ENCODE data around the gene MAP4K4. TPM values are rescaled to one million over a fixed set of nuclear protein-coding genes. Genes with fewer than 3 reads are reported as not detected.

The MAP4K4 gene
- total and polyA plus RNA-seq, 2 of the 13 experiments (the other 11 are each of a cell fraction or from before 2014, with no cell fraction given), result 105 to 264 TPM

DNA sequence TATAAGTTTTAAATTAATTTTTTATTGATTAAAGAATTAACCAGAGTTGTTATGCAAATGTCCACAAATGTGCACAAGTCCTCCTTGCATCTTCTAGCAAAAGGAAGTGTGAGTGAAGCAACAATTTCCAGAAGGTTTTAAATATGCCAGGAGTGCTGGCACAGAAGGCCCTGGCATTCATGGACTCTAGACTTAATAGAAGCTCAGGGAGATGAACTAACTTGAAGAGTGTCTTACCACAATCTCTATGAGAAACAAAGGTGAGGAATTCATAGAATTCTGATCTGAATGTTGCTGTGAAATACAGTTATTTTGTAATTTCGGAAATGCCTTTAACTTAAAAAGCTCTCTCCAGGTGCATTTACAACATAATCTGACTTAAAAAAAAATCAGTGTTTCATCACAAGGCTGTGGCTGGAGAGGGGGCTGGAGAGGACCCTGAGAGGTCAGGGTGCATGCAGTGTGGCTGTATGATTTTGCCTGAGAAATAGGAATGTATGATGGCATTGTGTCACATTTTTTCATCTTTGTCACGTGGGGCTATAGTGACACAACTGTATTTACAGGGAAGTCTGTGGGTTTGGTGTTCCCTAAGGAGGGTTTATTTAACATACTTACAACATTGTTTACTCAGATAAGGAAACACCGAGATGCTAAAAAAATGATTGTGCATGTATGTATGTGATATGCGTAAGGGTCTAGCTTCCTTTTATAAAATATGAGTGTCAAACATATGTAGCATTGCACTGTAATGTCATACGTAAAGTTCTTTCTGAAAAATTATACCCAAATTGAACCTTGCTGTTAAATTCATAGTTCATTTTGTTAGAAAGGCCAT is 66.2 kb downstream of the MAP4K4 start (continued):
- TF ChIP-seq, protein P1, sequence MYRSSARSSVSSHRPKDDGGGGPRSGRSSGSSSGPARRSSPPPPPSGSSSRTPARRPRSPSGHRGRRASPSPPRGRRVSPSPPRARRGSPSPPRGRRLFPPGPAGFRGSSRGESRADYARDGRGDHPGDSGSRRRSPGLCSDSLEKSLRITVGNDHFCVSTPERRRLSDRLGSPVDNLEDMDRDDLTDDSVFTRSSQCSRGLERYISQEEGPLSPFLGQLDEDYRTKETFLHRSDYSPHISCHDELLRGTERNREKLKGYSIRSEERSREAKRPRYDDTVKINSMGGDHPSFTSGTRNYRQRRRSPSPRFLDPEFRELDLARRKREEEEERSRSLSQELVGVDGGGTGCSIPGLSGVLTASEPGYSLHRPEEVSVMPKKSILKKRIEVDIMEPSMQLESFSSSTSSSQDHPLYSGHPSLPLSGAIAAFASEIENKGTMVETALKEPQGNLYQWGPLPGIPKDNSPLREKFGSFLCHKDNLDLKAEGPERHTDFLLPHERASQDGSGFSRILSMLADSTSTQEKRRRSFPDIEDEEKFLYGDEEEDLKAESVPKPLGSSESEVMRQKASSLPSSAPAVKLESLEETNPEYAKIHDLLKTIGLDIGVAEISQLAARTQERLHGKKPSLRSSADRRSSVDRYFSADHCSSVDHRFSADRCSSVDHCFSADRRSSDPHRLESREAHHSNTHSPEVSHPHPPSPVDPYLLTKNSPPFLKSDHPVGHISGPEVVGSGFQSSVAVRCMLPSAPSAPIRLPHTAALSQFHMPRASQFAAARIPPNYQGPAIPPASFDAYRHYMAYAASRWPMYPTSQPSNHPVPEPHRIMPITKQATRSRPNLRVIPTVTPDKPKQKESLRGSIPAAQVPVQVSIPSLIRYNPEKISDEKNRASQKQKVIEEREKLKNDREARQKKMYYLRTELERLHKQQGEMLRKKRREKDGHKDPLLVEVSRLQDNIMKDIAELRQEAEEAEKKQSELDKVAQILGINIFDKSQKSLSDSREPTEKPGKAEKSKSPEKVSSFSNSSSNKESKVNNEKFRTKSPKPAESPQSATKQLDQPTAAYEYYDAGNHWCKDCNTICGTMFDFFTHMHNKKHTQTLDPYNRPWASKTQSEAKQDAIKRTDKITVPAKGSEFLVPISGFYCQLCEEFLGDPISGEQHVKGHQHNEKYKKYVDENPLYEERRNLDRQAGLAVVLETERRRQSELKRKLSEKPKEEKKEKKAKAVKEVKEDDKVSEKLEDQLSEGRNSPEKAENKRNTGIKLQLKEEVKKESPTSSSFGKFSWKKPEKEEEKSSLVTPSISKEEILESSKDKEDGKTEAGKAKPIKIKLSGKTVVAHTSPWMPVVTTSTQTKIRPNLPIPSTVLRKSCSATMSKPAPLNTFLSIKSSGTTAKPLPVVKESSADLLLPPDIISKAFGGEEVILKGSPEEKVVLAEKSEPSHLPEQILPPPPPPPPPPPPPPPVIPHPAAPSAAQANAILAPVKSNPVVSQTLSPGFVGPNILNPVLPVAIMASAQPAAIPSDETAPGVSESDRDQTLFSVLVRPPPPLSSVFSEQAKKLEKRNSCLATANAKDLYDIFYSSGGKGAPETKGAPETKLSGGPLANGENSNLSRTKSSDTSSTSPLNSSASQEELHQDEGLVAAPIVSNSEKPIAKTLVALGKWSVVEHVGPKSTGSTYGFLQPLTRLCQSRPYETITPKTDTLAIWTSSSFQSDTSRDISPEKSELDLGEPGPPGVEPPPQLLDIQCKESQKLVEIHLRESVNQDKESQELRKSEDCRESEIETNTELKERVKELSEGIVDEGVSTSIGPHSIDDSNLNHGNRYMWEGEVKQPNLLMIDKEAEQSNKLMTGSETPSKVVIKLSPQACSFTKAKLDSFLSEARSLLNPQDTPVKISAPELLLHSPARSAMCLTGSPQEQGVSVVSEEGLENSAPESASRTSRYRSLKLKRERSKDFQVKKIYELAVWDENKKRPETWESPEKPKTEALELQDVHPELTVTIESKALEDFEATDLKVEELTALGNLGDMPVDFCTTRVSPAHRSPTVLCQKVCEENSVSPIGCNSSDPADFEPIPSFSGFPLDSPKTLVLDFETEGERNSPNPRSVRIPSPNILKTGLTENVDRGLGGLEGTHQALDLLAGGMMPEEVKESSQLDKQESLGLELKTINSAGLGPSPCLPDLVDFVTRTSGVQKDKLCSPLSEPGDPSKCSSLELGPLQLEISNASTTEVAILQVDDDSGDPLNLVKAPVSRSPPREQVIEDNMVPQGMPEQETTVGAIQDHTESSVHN (CRISPR knock-in tag; IDR thresholded peaks at IDR 0.05), result no peak
- TF ChIP-seq SRSF1 (optimal IDR thresholded peaks at IDR 0.05; ENCODE audit: low read depth, low read length) (no peak), ZNF558 (CRISPR knock-in tag; IDR thresholded peaks at IDR 0.05; ENCODE audit: borderline replicate concordance) (no peak), KAT2B (IDR thresholded peaks at IDR 0.05; ENCODE audit: borderline replicate concordance, low read depth, low read length) (no peak)
- TF ChIP-seq, protein P2, sequence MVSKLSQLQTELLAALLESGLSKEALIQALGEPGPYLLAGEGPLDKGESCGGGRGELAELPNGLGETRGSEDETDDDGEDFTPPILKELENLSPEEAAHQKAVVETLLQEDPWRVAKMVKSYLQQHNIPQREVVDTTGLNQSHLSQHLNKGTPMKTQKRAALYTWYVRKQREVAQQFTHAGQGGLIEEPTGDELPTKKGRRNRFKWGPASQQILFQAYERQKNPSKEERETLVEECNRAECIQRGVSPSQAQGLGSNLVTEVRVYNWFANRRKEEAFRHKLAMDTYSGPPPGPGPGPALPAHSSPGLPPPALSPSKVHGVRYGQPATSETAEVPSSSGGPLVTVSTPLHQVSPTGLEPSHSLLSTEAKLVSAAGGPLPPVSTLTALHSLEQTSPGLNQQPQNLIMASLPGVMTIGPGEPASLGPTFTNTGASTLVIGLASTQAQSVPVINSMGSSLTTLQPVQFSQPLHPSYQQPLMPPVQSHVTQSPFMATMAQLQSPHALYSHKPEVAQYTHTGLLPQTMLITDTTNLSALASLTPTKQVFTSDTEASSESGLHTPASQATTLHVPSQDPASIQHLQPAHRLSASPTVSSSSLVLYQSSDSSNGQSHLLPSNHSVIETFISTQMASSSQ (IDR thresholded peaks at IDR 0.05; ENCODE audit: low read depth), result peak; percentile 69
- TF ChIP-seq, protein P2 (CRISPR knock-in tag; IDR thresholded peaks at IDR 0.05; ENCODE audit: borderline replicate concordance), result peak; percentile 77; the same call in 1 of the 2 replicates
- TF ChIP-seq, protein P3, sequence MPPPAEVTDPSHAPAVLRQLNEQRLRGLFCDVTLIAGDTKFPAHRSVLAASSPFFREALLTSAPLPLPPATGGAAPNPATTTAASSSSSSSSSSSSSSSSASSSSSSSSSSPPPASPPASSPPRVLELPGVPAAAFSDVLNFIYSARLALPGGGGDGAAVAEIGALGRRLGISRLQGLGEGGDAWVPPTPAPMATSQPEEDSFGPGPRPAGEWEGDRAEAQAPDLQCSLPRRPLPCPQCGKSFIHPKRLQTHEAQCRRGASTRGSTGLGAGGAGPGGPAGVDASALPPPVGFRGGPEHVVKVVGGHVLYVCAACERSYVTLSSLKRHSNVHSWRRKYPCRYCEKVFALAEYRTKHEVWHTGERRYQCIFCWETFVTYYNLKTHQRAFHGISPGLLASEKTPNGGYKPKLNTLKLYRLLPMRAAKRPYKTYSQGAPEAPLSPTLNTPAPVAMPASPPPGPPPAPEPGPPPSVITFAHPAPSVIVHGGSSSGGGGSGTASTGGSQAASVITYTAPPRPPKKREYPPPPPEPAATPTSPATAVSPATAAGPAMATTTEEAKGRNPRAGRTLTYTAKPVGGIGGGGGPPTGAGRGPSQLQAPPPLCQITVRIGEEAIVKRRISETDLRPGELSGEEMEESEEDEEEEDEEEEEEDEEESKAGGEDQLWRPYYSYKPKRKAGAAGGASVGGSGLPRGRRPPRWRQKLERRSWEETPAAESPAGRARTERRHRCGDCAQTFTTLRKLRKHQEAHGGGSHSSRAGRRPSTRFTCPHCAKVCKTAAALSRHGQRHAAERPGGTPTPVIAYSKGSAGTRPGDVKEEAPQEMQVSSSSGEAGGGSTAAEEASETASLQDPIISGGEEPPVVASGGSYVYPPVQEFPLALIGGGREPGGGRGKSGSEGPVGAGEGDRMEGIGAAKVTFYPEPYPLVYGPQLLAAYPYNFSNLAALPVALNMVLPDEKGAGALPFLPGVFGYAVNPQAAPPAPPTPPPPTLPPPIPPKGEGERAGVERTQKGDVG (CRISPR knock-in tag; IDR thresholded peaks at IDR 0.05; ENCODE audit: borderline replicate concordance), result no peak
- TF ChIP-seq, protein P4, sequence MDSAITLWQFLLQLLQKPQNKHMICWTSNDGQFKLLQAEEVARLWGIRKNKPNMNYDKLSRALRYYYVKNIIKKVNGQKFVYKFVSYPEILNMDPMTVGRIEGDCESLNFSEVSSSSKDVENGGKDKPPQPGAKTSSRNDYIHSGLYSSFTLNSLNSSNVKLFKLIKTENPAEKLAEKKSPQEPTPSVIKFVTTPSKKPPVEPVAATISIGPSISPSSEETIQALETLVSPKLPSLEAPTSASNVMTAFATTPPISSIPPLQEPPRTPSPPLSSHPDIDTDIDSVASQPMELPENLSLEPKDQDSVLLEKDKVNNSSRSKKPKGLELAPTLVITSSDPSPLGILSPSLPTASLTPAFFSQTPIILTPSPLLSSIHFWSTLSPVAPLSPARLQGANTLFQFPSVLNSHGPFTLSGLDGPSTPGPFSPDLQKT (CRISPR knock-in tag; IDR thresholded peaks at IDR 0.05; ENCODE audit: borderline replicate concordance), result no peak
